Fibroblast of upper back skin (primary cell): Measurements from ENCODE around the gene SMG5.

Source experiments
- DNase-seq: peaks from one replicate; pipeline ENCODE4 v3.0.0-alpha.2; 2013

SMG5 gene

DNA sequence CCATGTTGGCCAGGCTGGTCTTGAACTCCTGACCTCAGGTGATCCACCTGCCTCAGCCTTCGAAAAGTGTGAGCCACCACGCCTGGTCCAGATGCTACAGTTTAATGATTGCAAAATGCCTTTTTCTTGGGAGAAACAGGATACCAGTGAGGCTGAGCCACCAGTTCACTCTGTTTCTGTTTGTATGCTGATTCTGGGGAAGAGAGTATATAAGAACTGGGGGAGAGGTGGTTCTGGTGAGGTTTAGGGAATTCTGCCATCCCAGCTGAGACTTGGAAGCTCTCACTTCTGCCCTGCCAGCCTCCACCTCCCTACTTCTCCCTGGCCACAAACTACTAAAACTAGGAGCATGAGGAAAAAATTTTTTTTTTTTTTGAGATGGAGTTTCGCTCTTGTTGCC is 77.9 kb downstream of the SMG5 start:
- DNase-seq, result no peak

DNA sequence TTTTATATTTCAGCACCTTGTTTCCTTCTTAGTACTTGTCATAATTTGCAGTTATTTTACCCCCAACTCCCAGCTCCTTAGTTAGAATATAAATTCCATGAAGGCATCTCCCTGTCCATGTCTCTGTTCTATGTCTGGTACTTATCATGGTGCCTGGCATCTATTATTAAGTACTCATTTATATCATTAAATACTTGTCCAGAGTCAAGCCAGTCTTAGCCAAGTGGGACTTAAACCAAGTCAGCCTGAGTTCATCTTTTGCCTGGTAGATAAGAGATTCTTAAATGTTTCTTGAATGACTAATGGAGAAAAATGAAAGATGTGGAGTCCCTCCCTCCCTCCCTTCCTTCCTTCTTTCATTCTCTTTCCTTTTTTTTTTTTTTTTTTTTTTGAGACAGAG is 79.3 kb downstream of the SMG5 start:
- peak; percentile 43 for DNase-seq

DNA sequence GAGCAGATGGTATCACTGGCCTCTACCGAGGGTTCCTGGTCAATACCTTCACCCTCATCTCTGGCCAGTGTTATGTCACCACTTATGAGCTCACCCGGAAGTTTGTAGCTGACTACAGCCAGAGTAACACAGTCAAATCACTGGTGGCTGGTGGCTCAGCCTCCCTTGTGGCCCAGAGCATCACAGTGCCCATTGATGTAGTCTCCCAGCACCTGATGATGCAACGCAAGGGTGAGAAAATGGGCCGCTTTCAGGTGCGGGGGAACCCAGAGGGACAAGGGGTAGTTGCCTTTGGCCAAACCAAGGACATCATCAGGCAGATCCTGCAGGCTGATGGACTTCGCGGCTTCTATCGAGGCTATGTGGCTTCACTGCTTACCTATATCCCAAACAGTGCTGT is 82.6 kb downstream of the SMG5 start:
- no peak for DNase-seq
